Mesenchymal stem cell (in vitro differentiated cells and primary cell): ENCODE results near the gene CCDC90B. TPM values are rescaled to one million over a fixed set of nuclear protein-coding genes. Genes with fewer than 3 reads are reported as not detected.

Experiments
- DNase-seq: peaks from one replicate; pipeline ENCODE4 v3.0.0-alpha.2; 2013
- H2AFZ ChIP-seq: one replicate; pipeline ENCODE4 v1.6.1; 2013; ENCODE audit warnings: low read depth, mild to moderate bottlenecking, control low read depth, inconsistent platforms, low read length, moderate library complexity
- H2AK5ac ChIP-seq: 2 replicates; pipeline ENCODE4 v1.6.1; 2013; ENCODE audit warnings: low read length, moderate library complexity, mild to moderate bottlenecking, inconsistent platforms; ENCODE audit not compliant: severe bottlenecking
- H2BK120ac ChIP-seq: one replicate; pipeline ENCODE4 v1.6.1; 2013; ENCODE audit warnings: low read depth, mild to moderate bottlenecking, inconsistent platforms, low read length, moderate library complexity
- H2BK12ac ChIP-seq, 2 experiments: one replicate each; pipeline ENCODE4 v1.6.1; 2013; ENCODE audit warnings: inconsistent platforms in 2 of 2, low read length in 2 of 2, mild to moderate bottlenecking in 2 of 2, moderate library complexity in 2 of 2, control low read depth in 1 of 2
- H2BK15ac ChIP-seq: one replicate; pipeline ENCODE4 v1.6.1; 2013; ENCODE audit warnings: mild to moderate bottlenecking, low read depth, inconsistent platforms; ENCODE audit not compliant: poor library complexity, severe bottlenecking
- H2BK5ac ChIP-seq: 2 replicates; pipeline ENCODE4 v1.6.1; 2013; ENCODE audit warnings: low read depth, mild to moderate bottlenecking, low read length, control low read depth, inconsistent platforms; ENCODE audit not compliant: poor library complexity, severe bottlenecking
- H3K14ac ChIP-seq, 2 experiments: one replicate each; pipeline ENCODE4 v1.6.1; 2013; ENCODE audit warnings: inconsistent platforms in 2 of 2, low read length in 2 of 2, control low read depth in 1 of 2, mild to moderate bottlenecking in 1 of 2, moderate library complexity in 1 of 2
- H3K18ac ChIP-seq, 2 experiments: one replicate each; pipeline ENCODE4 v1.6.1; 2013; ENCODE audit warnings: inconsistent platforms in 2 of 2, low read length in 2 of 2, control low read depth in 1 of 2, low read depth in 1 of 2, mild to moderate bottlenecking in 1 of 2
- H3K23ac ChIP-seq, 2 experiments: one replicate each; pipeline ENCODE4 v1.6.1; 2013; ENCODE audit warnings: inconsistent platforms in 2 of 2, low read length in 2 of 2, mild to moderate bottlenecking in 2 of 2, moderate library complexity in 2 of 2, control low read depth in 1 of 2
- H3K27ac ChIP-seq: 2 replicates; pipeline ENCODE4 v1.5.1; 2013; ENCODE audit warnings: mild to moderate bottlenecking, moderate library complexity, low read length, control low read depth, inconsistent platforms; ENCODE audit not compliant: poor library complexity, severe bottlenecking
- H3K27me3 ChIP-seq, 2 experiments: 2 replicates each; pipeline versions ENCODE4 v1.6.1 to v1.7.0; 2013; ENCODE audit warnings: low read length in 2 of 2, mild to moderate bottlenecking in 2 of 2, moderate library complexity in 2 of 2, control low read depth in 1 of 2, inconsistent platforms in 1 of 2; ENCODE audit not compliant: control insufficient read depth in 1 of 2, insufficient read depth in 1 of 2
- H3K36me3 ChIP-seq, 2 experiments: 2 replicates each; pipeline versions ENCODE4 v1.6.1 to v1.7.0; 2013; ENCODE audit warnings: low read length in 2 of 2, control low read depth in 1 of 2, inconsistent platforms in 1 of 2, low read depth in 1 of 2, mild to moderate bottlenecking in 1 of 2; ENCODE audit not compliant: insufficient read depth in 2 of 2, control insufficient read depth in 1 of 2
- H3K4ac ChIP-seq, 2 experiments: one replicate each; pipeline ENCODE4 v1.6.1; 2013; ENCODE audit warnings: inconsistent platforms in 2 of 2, low read length in 2 of 2, mild to moderate bottlenecking in 2 of 2, moderate library complexity in 2 of 2, control low read depth in 1 of 2, low read depth in 1 of 2
- H3K4me1 ChIP-seq: 2 replicates; pipeline ENCODE4 v1.6.1; 2013; ENCODE audit warnings: low read depth, low read length, control low read depth; ENCODE audit not compliant: control insufficient read depth, insufficient read depth
- H3K4me2 ChIP-seq: 2 replicates; pipeline ENCODE4 v1.6.1; 2013; ENCODE audit warnings: low read length, mild to moderate bottlenecking, inconsistent platforms; ENCODE audit not compliant: poor library complexity, severe bottlenecking
- H3K4me3 ChIP-seq, 2 experiments: 2 replicates each; pipeline versions ENCODE4 v1.5.1 to v1.7.0; 2013; ENCODE audit warnings: low read length in 2 of 2, mild to moderate bottlenecking in 2 of 2, control low read depth in 1 of 2, low read depth in 1 of 2; ENCODE audit not compliant: insufficient read depth in 1 of 2
- H3K79me1 ChIP-seq: replicated peaks from 2 replicates; pipeline ENCODE4 v1.6.1; 2013; ENCODE audit warnings: mild to moderate bottlenecking, control low read depth, low read length, inconsistent platforms; ENCODE audit not compliant: poor library complexity, severe bottlenecking
- H3K9ac ChIP-seq: 2 replicates; pipeline ENCODE4 v1.7.0; 2013; ENCODE audit warnings: mild to moderate bottlenecking, low read length, moderate library complexity
- H3K9me3 ChIP-seq: 2 replicates; pipeline ENCODE4 v1.7.0; 2013; ENCODE audit warnings: mild to moderate bottlenecking, low read length; ENCODE audit not compliant: control insufficient read depth
- H4K8ac ChIP-seq: one replicate; pipeline ENCODE4 v1.6.1; 2013; ENCODE audit warnings: inconsistent platforms, mild to moderate bottlenecking, low read length, moderate library complexity
- H4K91ac ChIP-seq: one replicate; pipeline ENCODE4 v1.6.1; 2013; ENCODE audit warnings: mild to moderate bottlenecking, low read length, inconsistent platforms
- WGBS: methylation state at CpG from one replicate; pipeline ENCODE4 v1.1.7; 2013; ENCODE audit warnings: mixed read lengths; 5-methylcytosine and 5-hydroxymethylcytosine counted together
- small RNA-seq: library from polyadenylated mRNA; stranded (forward); fragments of <200 nt; extraction: miRNeasy Mini kit (QIAGEN cat#:217004); gene quantifications from one replicate; pipeline ENCODE3, GENCODE V24; 2013; ENCODE audit warnings: low read depth

CCDC90B gene

DNA sequence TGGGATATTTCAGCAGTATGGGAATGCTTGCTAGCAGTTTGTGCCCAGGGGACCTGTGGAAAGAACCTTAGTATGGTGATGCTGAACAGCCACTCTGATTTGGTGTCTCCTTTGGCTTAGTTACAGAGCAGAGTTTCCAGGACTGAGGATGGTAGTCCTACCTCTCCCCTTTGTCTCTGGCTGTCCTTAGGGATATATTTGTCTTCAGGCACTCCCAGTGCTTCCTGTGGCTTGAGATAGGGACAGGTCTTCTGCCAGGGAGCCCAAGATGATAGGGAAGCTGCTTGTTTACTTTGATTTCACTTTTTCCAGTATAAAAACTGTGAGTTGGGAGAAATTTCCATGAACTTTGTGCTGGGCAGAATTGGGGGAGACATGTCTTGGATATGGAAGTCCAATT is 64.5 kb downstream of the CCDC90B start:
- Histone ChIP-seq H4K8ac (no peak overlapping the region), H3K9me3 (no peaks in the 10 kb centered on the region), H3K79me1 (no peaks in the 10 kb centered on the region), H3K4me1 (no peaks in the 10 kb centered on the region), H3K27me3 (no peaks in the 10 kb centered on the region), H2BK15ac (no peak overlapping the region), H3K4me2 (no peak overlapping the region), H2BK120ac (no peak overlapping the region), H3K9ac (no peak overlapping the region), H3K36me3 (no peaks in the 10 kb centered on the region), H3K23ac (no peak overlapping the region), H3K27ac (no peak overlapping the region), H3K14ac (no peak overlapping the region), H3K4me3 (no peak overlapping the region), H2AFZ (no peak overlapping the region), H4K91ac (no peak overlapping the region), H3K18ac (no peak overlapping the region), H2BK12ac (no peak overlapping the region), H2AK5ac (no peak overlapping the region), H3K4ac (no peak overlapping the region), H2BK5ac (no peak overlapping the region)
- DNase-seq = no peak

DNA sequence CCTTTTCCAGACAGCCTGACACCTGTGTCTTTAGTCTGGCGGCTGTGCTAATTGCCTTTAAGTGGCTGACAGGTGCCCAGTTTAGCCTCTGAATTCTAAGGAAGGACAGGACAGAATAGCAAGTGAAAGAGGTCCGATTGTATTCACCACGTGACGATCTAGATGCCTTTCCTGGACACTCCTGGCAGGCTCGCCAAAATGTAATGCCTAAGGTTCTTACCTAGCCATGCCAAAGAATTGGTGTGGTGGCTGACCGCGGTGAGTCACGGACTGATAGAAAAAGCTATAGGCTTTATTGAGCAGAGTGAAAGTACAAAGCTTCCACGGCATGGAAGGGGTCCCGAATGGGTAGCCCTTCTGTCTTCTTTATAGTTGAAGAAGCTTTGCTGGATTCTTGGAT is 65.9 kb downstream of the CCDC90B start:
- no peak overlapping the region for H3K9ac ChIP-seq
- no peak overlapping the region for H2BK120ac ChIP-seq
- no peak overlapping the region for H2AK5ac ChIP-seq
- H3K14ac ChIP-seq = no peak overlapping the region
- no peak overlapping the region for H3K4me2 ChIP-seq
- no peak overlapping the region for H2BK15ac ChIP-seq
- no peak overlapping the region for H3K27ac ChIP-seq
- no peaks in the 10 kb centered on the region for H3K27me3 ChIP-seq
- H3K4me1 ChIP-seq = no peaks in the 10 kb centered on the region
- WGBS = 91% methylated on average over 10 of the region's 10 CpGs
- H4K91ac ChIP-seq = no peak overlapping the region
- DNase-seq = no peak
- no peak overlapping the region for H3K4me3 ChIP-seq
- no peaks in the 10 kb centered on the region for H3K9me3 ChIP-seq
- H4K8ac ChIP-seq = no peak overlapping the region
- no peaks in the 10 kb centered on the region for H3K79me1 ChIP-seq
- no peak overlapping the region for H3K23ac ChIP-seq
- H3K18ac ChIP-seq = no peak overlapping the region
- no peak overlapping the region for H2BK5ac ChIP-seq
- H2AFZ ChIP-seq = no peak overlapping the region
- no peaks in the 10 kb centered on the region for H3K36me3 ChIP-seq
- H2BK12ac ChIP-seq = no peak overlapping the region
- H3K4ac ChIP-seq = no peak overlapping the region

DNA sequence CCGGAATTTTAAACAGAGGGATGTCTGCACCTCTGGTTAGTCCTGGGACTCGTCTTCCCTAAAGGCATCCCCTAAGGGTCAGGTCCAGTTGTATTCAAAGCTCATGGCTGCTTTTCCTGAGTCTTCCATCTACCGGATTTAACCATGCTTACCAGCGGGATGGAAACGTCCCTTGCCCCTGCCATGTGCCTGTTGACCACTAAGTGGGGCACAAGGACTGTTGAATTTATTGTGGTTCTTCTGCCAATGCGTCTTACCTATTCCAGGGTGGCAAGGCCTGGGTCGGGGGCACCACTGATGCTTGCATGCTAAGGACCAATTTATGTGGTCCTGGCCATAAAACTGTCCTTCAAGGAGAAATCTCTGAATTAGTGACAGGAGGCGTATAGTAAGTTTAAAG is 67.1 kb downstream of the CCDC90B start:
- Histone ChIP-seq H2BK5ac (no peak overlapping the region), H4K8ac (no peak overlapping the region), H3K27ac (no peak overlapping the region), H3K14ac (no peak overlapping the region), H3K4me1 (no peaks in the 10 kb centered on the region), H3K23ac (no peak overlapping the region), H2BK120ac (no peak overlapping the region), H3K9me3 (no peaks in the 10 kb centered on the region), H2BK15ac (no peak overlapping the region), H3K18ac (no peak overlapping the region), H3K4me3 (no peak overlapping the region), H3K79me1 (no peaks in the 10 kb centered on the region), H2AK5ac (no peak overlapping the region), H4K91ac (no peak overlapping the region), H3K4ac (no peak overlapping the region), H3K4me2 (no peak overlapping the region), H3K27me3 (no peaks in the 10 kb centered on the region), H3K36me3 (peaks cover 0 to 8% of the 10 kb centered on the region in 2 experiments), H2BK12ac (no peak overlapping the region), H2AFZ (no peak overlapping the region), H3K9ac (no peak overlapping the region)
- WGBS = 67% methylated on average over 8 of the region's 8 CpGs
- no peak for DNase-seq

Small RNAs within 50 kb of the gene (small RNA-seq; reads per million reads assigned to genes)
- gene AP000873.5 = not detected
